Fibroblast of the conjunctiva (primary cell): ENCODE measurements around the gene OGN.
"Not testable (repeated sequence)": the region's sequence is repeated elsewhere in the genome, so short reads cannot be mapped to it uniquely, and the experiment has no call there.

Experiments used
- DNase-seq: peaks from one replicate; pipeline ENCODE4 v3.0.0-alpha.2; 2010; ENCODE audit warnings: low read depth

OGN gene

GRCh38 chr9:92404042-92404836, at the start of gene OGN:
Gene OGN (minus strand): TSS chr9:92404578. CDS start chr9:92403407, 1,171 bp downstream.
- DNase-seq = peak; percentile 69

GRCh38 chr9:92446536-92446935, 42.2 kb upstream of the OGN start:
- DNase-seq = no peak

- DNase-seq = no peak
These were observed 40.5 kb upstream of the OGN start for GRCh38 chr9:92444841-92445240.

- DNase-seq = no peak
These were observed 36.3 kb upstream of the OGN start for GRCh38 chr9:92440751-92441046.

- DNase-seq = peak; percentile 17
These were observed 35.8 kb upstream of the OGN start for GRCh38 chr9:92439921-92440750.

GRCh38 chr9:92438900-92439526, 34.6 kb upstream of the OGN start:
- peak; percentile 32 for DNase-seq

GRCh38 chr9:92435263-92435662, 30.9 kb upstream of the OGN start:
- DNase-seq = no peak

- DNase-seq = no peak
These were observed 28.7 kb upstream of the OGN start for GRCh38 chr9:92432972-92433548.

GRCh38 chr9:92432350-92432749, 28.0 kb upstream of the OGN start:
- DNase-seq = peak; percentile 12

- no peak for DNase-seq
These were observed 25.5 kb upstream of the OGN start for GRCh38 chr9:92429836-92430235.

GRCh38 chr9:92426501-92427145, 22.2 kb upstream of the OGN start:
- DNase-seq = no peak

- DNase-seq = peak; percentile 51
These were observed 21.1 kb upstream of the OGN start for GRCh38 chr9:92425474-92425873.

GRCh38 chr9:92424340-92424739, 20.0 kb upstream of the OGN start, which contains the start of gene OMD:
Gene OMD (minus strand): TSS chr9:92424471. CDS start chr9:92417558, 6,913 bp downstream.
- DNase-seq = peak; percentile 23

GRCh38 chr9:92423612-92424011, 19.2 kb upstream of the OGN start:
- DNase-seq = no peak

GRCh38 chr9:92422611-92423338, 18.4 kb upstream of the OGN start:
- DNase-seq = no peak

GRCh38 chr9:92414566-92414965, 10.2 kb upstream of the OGN start:
- no peak for DNase-seq

GRCh38 chr9:92411157-92411556, 6.8 kb upstream of the OGN start:
- not testable (repeated sequence) for DNase-seq

- DNase-seq = no peak
These were observed 4.5 kb upstream of the OGN start for GRCh38 chr9:92408747-92409478.

GRCh38 chr9:92407818-92408217, 3.4 kb upstream of the OGN start:
- DNase-seq = no peak

GRCh38 chr9:92406477-92406876, 2.1 kb upstream of the OGN start:
- DNase-seq = no peak

GRCh38 chr9:92405818-92406217, 1.4 kb upstream of the OGN start:
- no peak for DNase-seq
